ELR (cell line): Measurements from ENCODE around the gene SRSF7.
"Not testable (repeated sequence)": the region's sequence is repeated elsewhere in the genome, so short reads cannot be mapped to it uniquely, and the experiment has no call there.

Experiments
- DNase-seq: peaks from one replicate; pipeline ENCODE4 v3.0.0-alpha.2; 2015; ENCODE audit warnings: low read depth

The SRSF7 gene

DNA sequence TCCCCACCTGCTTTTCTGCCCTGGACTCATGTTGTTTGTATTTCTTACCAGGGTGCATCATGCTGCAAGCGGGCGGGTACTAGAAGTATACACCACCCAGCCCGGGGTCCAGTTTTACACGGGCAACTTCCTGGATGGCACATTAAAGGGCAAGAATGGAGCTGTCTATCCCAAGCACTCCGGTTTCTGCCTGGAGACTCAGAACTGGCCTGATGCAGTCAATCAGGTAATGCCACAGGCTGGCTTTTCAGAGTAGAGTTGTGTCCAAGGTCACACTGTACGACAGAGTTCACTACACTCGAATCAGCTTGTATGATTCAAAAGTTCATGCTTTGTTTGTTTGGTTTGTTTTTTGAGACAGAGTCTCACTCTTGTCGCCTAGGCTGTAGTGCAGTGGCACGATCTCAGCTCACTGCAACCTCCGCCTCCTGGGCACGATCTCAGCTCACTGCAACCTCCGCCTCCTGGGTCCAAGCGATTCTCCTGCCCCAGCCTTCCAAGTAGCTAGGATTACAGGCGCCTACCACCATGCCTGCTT lies 19.4 kb downstream of the SRSF7 start:
- DNase-seq: no peak

DNA sequence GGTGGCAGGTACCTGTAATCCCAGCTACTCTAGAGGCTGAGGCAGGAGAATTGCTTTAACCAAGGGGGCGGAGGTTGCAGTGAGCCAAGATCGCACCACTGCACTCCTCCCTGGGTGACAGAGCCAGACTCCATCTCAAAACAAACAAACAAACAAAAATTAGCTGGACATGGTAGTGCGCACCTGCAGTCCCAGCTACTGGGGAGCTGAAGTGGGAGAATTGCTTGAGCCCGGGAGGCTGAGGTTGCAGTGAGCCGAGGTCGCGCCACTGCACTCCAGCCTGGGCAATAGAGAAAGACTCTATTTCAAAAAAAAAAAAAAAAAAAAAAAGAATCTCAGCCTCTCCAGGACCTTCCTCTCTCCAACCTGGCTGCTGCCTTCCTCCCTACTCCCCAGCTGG lies 20.1 kb downstream of the SRSF7 start:
- no peak for DNase-seq

DNA sequence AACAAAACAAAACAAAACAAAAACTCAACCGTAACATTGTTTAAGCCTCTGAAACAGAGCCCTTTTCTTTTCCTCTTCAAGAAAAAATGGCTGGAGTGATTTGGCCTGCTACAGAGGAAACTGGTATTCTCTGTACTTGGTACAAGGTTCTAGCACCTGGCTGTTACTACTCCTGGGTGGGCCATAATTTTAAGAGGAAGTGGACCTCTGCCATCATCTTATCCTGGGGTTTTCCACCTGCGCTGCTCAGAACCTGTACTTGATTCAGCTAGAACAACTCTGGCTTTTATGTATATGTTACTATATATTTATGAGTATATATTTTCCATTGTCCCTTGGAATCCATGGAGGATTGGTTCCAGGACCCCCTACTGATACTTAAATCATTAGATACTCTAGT lies 22.5 kb downstream of the SRSF7 start:
- DNase-seq: no peak

DNA sequence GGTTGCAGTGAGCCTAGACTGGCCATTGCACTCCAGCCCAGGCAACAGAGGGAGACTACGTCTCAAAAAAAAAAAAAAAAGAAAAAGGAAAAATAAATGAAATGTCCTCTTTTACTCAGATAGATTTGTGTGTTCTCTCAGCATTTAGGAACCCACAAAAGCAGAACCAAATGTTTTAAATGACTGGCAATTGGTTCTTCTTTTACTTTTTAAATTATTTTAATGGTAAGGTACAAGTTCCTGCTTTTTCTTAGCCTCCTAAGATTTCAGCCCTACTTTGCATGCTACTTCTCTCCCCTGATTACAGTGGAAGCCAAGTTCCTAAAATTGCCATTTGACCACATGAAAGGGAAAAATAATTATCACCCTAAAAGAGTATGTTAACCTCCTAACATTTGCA lies 23.5 kb downstream of the SRSF7 start:
- DNase-seq: no peak

DNA sequence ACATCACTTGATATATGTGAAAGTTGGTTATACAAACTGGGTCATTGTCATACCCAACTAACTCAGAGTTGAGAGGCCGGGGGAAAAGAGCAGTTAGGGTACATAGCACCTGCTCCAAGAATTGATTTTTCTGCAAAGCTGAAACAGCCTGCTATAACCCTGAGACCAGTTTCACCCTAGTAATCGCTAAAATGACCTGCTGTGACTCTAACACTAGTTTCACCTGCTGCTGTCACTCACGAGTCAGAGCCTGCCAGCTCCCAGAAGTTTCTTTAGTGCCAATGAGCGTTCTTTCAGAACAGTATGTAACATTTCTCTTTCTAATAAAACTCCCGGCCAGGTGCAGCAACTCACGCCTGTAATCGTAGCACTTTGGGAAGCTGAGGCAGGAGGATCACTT lies 28.0 kb downstream of the SRSF7 start:
- DNase-seq: no peak

DNA sequence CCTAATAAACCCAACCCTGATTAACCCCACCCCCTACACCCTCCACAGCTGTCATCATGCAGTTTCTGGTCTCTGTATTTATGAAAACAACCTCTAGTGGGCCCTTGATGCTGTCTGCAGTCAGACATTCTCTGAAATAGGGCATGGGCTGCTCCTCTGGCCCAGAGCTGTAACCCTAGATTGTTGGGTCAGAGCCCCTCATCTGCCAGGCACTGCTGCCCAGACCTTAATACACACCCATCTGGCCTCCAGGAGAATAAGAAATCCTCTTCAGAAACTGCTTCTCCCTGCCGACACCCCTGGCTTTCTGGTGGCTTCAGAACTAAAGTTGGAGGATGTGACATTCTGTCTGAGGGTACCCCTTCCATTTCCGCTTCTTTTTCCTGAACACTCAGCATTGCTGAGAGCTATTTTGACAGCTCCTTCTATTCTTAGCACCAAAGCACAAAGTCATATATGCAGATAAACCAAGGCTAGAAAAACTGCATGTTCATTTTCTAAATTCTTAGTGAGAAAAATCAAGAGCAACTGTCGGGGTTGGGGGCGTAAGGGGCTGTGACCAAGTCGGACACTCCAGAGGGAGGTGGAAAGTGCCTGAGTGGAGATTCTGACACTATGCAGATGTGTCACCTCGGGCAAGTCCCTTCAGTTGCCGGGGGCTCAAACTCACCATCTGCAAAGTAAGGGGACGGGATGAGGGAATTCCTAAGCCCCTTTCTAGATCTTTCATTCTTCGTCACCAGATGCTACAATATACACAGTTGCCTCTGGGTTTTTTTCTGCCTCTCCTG lies 28.7 kb downstream of the SRSF7 start:
- no peak for DNase-seq

DNA sequence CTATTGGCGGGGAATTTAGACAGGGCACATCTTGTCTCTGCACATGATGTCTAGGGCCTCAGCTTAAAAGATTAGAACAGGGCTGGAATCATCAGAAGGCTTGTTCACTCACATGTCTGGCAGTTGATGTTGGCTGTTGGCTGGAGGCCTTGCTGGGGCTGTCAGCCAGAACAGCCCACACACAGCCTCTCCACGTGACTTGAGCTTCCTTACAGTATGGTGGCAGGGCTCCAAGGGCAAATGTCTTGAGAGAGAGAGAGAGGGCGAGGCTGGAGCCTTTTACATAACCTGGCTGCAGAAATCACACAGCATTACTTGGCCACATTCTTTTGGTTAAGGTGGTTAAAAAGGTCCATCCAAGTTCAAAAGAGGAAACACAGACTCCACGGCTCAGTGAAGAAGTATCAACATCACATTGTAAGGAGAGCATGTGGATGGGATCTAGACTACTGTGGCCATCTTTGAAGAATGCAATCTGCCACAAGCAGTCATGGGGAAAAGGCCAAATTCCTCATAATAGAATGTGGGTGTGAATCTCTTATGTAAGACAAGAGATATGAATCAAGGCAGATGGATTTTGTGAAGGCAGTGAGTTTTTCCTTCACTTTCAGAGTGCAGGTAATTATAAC lies 30.4 kb downstream of the SRSF7 start:
- DNase-seq: peak; percentile 79

DNA sequence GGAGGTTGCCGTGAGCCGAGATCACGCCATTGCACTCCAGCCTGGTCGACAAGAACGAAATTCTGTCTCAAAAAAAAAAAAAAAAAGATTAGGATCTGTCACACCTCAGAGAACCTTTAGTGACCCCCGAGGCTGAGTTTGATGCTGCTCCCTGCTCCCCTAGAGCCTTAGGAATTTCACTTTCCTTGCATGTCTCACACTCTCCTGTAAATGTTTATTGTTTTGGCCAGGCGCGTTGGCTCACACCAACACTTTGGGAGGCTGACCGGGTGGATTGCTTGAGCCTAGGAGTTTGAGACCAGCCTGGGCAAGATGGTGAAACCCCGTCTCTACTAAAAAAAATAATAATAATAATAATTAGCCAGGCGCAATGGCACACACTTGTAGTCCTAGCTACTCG lies 31.5 kb downstream of the SRSF7 start:
- no peak for DNase-seq

DNA sequence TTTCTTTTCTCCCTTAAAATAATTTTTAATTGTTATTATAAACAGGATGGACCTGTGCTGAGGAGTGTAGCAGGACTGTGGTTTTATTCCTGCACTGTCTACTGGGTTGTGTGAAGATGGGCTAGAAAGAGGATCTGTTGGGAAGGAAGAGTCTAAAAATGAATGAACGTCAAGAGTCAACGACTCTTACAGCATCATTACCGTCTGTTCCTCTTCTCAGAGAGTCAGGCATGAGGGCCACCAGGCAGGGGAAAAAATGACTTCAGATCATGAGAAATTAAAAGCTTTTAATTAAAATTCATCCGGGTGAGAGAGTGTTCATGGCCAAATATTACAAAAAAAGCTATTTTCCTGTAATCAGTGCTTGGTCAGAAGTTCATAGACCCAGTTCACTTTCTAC lies 32.6 kb downstream of the SRSF7 start:
- DNase-seq: no peak

DNA sequence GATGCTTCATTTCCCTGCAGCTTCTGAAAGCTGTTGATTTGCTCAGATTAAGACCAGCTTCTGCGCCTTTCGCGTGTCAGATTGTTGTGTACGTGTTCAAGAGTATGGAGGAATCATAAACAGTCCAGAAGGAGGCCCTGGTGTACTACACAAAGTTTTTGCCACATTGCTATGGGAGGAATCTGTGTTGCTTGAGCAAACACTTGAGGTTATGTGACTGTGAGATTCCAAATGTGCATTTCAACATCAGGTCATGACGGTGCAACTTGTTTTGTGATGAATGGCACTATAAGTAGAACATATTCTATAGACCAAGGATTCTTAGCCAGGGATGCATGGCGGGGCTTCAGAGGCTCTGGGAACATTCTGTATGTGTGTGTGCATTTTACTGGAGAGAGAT lies 35.0 kb downstream of the SRSF7 start:
- DNase-seq: no peak

DNA sequence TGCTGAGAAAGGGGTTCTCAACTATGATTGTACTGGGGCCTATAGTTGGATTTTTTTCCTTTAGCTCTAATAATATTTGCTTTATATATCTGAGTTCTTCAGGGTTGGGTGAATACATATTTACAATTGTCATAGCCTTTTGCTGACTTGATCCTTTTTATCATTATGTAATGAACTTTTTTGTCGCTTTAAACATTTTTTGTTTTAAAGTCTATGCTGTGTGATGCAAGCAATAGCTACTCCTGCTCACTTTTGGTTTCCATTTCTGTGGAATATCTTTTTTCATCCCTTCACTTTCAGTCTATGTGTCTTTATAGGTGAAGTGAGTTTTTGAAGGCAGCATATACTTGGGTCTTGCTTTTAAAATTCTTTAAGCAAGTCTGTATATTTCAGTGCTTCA lies 36.2 kb downstream of the SRSF7 start:
- DNase-seq: not testable (repeated sequence)

DNA sequence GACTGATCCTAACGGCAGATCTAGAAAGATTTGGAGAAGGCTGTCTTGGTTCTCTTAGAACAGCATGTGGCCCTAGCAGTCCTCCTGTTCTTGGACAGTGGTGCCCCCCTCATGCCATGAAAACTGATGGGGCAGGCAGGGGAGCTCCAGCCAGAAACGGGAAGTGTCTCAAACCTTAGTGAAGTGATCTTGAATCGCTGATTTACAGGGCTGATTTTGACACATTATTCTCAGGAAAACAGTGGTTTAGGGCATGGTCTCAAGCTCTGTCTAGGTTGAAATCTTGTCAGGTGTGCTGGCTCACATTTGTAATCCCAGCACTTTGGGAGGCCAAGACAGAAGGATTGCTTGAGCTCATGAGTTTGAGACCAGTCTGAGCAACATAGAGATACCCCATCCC lies 37.8 kb downstream of the SRSF7 start:
- no peak for DNase-seq

DNA sequence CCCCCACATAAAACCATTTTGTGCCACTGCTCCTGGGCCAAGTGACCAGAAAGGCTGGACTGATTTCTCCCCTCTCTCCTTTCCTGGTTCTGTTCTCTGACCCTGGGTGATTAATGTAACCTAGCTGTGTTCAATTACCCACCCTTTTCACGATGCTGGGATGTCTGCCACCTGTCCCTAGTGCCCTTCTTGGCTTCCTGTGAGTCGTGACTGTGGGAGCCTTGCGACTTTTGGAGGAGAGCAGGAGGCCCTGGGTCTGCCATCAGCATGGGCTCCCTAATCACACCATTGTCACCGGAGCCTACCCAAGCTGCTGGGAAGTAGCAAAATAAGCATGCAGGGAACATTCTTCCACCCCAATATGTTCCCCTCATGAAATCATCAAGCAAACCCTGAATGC lies 38.3 kb downstream of the SRSF7 start:
- DNase-seq: no peak

DNA sequence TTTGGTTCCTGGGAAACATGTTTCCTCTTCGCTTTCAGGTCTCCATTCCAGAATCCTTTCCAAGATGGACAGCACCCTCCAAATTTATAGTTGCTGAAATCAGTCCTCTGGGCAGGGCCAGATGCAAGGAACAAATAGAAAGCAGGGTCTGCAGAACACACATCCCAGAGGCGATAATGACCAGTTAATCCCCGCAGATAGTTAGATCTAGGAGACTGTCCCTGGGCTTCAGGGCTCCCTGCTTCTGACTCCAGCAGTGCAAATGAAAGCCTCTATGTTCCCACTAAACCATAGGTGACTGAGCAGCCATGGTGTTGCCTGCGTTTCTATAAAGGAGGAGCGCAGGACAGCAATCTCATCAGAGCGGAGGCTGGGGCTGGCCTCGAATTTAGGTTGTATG lies 38.7 kb downstream of the SRSF7 start:
- no peak for DNase-seq

DNA sequence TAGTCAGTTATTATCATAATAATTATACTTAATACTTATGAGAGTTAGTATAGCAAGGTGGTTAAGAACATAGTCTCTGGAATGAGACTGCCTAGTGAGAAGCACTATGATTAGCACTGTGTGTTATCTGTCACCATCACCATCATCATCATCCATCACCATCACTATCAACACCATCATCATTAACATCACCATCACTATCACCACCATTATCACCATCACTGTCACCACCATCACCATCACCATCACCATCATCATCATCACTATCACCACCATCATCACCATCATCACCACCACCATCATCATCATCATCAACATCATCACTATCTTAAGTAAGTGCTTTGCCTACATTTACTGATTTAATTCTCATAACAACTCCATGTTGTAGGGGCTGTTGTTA lies 39.6 kb downstream of the SRSF7 start:
- DNase-seq: no peak

DNA sequence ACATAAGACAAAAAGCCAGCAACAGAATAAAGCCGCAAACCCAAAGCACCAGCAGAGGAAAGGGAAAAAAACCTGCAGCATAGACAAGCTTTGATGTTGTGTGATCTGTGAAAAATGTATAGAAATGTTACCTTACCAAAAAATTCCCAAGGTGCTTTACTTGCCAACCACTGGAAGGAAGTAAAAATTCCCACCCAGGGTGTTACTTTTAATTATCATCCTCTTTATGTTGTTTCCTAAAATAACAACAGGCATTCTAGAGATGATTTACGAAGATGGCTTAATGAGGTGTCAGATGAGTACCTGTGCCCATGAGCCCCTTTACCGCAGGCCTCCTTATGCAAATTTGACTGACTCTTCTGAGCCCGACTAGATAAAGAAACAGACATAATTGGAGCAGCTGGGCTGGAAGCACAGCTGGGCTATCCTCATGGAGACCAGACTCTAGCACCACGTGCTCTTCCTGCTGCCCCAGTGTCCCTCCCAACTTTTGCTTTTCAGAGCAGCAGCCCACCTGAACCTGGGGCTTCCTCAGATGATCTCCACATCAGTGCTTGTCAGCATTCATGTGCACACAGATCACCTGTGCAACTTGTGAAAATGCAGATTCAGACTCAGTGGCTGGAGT lies 41.5 kb downstream of the SRSF7 start:
- no peak for DNase-seq

DNA sequence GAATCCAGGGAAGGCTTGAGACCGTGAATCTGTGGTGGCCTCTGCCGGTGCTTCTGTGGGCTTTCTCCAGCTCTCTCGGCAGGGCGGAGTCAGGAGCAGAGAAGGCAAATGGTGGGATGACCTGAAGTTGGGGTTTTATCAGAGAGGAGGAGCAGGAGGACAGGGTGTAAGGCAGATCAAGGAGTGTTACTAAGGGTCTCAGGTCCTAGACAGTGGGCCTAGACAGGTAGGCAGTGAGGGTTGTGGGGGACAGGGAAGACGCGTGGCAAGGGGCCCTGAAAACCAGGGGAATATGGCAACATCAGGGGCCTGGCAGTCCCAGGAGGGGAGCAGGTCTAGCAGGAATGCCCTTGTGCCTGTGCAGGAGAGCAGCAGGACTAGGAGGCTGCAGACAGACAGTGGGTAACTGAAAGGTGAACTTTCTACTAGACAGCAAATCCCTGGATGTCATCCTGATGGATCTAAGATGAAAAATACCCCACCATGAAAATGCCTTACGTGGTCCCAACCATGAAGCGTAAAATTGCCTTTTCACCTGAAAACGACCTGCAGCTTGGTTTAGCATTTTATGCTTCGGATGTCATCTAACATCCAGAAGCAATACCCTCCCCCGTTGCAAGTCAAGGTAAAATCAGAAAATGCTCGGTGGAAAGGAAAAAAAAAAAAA lies 42.1 kb downstream of the SRSF7 start:
- DNase-seq: no peak

DNA sequence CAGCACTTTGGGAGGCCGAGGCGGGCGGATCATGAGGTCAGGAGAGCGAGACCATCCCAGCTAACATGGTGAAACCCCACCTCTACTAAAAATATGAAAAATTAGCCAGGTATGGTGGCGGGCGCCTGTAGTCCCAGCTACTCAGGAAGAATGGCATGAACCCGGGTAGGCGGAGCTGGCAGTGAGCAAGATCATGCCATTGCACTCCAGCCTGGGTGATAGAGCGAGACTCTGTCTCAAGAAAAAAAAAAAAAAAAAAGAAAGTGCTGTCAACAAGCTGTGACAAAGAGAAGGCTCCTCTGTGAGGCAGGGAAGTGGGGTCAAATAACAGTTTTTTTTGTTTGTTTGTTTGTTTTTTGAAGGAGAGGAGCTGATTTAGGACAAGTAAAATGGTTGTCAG lies 42.7 kb downstream of the SRSF7 start:
- not testable (repeated sequence) for DNase-seq

DNA sequence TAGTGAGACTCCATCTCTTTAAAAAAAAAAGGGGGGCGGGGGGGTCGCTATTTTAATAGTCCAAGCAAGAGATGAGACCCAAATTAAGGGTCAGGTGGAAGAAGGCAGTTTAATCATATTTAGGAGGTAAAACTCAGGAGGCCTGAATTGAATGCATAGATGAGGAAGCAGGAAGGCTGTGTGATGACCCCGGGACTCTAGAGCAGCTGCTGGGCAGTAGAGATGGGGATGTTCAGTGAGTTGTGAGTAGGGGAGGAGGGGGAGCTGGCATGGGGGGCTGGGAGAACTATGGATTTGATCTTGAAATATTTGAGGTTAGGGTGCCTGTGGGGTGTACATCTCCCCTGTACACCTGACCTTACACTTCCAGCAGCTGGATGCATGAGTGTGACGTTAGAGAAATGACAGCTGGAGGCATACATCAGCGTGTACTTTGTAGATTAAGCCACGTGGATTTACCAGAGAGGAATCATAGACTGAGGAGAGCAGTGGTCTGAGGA lies 44.3 kb downstream of the SRSF7 start:
- no peak for DNase-seq

DNA sequence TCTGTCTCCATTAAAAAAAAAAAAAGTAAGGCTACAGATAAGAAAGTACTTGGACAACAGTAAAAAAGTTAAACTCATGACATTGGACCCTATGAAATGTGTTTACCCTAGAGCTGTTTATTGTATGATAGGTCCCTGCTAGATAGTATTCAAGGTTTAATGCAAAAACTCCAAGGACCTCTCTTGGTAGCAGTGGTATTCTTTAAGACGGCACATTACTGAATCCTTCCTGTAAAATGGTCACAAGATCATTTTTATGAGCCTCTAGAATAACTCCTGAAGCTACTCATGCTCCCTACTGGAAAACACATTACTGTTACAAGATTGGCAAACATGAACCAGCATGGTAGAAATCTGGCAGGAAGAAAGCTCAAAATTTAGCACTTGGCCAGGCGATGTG lies 46.5 kb downstream of the SRSF7 start:
- no peak for DNase-seq

DNA sequence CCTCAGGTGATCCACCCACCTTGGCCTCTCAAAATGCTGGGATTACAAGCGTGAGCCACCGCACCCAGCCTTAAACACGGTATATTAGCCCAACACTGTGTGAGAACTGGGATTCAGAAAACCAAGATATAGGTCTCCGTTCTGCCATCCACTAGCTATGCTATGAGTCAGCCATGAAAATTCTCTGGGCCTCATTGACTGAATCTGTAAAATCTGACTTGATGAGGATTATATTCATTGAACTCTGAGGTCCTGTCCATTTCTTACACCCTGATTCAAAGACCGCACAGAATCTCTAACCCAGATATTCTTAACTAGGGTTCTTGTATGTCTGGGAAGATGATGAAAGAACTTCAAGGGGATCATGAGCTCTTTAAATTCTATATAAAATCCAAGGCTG lies 47.8 kb downstream of the SRSF7 start:
- peak; percentile 74 for DNase-seq

DNA sequence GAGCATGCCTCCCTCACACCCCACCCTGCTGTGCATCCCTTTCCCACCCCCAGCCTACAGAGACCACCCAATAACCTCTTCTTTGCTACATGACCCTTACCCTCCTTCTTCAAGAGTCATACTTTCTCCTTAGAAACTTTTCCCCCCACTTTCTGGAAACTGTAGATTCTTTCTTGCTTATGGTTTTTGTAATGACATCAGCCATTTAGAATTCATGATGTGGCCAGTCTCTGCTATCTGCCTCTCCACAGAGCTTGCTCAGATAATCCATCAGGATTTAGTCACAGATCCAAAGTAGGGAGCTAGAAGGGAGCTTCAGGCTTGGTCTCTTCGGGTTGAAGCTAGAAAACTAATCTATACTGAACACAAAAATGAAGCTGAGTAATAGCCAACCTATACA lies 48.7 kb downstream of the SRSF7 start:
- peak; percentile 96 for DNase-seq

DNA sequence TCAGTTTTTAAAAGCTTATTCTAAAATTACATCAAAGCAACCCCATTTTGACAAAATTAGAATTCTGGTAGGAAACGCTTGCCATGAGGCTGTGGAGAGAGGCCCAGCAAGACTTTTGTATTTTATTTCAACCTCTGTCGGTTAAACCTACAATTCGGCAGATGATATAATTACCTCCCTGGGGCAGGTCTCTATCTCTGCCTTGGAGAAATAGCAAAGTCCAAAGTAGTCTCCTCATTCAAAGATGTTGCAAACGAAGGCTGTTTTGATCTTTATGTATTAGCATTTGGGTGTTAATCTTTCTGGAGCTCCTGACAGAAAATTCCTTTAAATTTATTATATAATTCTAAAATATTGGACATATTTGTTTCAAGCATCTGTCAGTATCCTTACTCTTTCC lies 49.6 kb downstream of the SRSF7 start:
- no peak for DNase-seq
